HL-60 (cell line): ENCODE measurements around the gene SLC4A3.

Experiments
- DNase-seq, 2 experiments: peaks; one replicate each; pipeline ENCODE4 v3.0.0-alpha.2; 2010 to 2020; ENCODE audit warnings: low read depth in 1 of 2, low spot score in 1 of 2
- H3K27ac ChIP-seq: fragments of 250-450 bp; sonication (Bioruptor Pico); replicated peaks from 2 replicates; pipeline ENCODE4 v1.5.1; 2020; ENCODE audit warnings: mild to moderate bottlenecking, moderate library complexity
- H3K27me3 ChIP-seq: fragments of 250-450 bp; sonication (Bioruptor Pico); 2 replicates; pipeline ENCODE4 v1.5.1; 2021; ENCODE audit warnings: mild to moderate bottlenecking, moderate library complexity; ENCODE audit not compliant: insufficient read depth, poor library complexity, severe bottlenecking
- H3K4me3 ChIP-seq: replicated peaks from 2 replicates; pipeline ENCODE4 v1.5.1; 2011; ENCODE audit warnings: mild to moderate bottlenecking, control low read depth, low read length; ENCODE audit not compliant: insufficient read depth
- GABPA ChIP-seq: IDR thresholded peaks from 2 replicates; pipeline ENCODE4 v1.6.1; 2012; ENCODE audit warnings: low read depth
- POLR2AphosphoS5 ChIP-seq: IDR thresholded peaks from 2 replicates; pipeline ENCODE4 v1.6.1; 2012; ENCODE audit warnings: low read depth
- SPI1 ChIP-seq: IDR thresholded peaks from 2 replicates; pipeline ENCODE4 v1.6.1; 2012; ENCODE audit warnings: low read depth, mild to moderate bottlenecking, borderline replicate concordance
- TF ChIP-seq, protein P1 (sequence below): IDR thresholded peaks from one replicate; pipeline ENCODE4 v1.5.1; 2011; ENCODE audit warnings: low read length, control low read depth, inconsistent platforms; ENCODE audit not compliant: insufficient read depth
- TF ChIP-seq, protein P2 (sequence below): IDR thresholded peaks from 2 replicates; pipeline ENCODE4 v1.6.1; 2012; ENCODE audit warnings: low read depth; ENCODE audit not compliant: insufficient replicate concordance

The SLC4A3 gene

DNA sequence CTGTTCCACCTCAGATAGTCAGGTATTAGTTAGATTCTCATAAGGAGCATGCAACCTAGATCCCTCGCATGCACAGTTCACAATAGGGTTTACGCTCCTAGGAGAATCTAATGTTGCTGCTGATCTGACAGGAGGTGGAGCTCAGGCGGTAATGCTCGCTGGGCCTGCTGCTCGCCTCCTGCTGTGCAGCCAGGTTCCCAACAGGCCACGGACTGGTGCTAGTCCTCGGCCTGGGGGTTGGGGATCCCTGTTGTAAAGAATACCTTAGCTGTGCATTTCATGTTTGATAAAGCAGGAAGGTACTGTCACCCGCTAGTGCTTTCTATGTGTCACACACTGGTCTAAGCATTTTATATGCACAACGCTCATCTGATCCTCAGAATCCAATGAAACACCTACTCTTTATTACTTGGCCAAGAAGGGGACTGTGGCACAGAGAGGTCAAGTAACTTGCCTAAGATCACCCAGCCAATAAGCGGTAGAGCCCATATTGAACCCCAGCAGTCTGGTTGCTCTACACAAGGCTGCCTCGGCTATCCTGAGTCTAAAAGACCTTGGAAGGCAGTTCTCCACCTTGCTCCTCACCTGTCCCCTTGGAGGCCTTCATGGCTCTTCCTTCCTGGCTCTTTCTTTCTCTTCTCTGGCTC lies 35.8 kb downstream of the SLC4A3 start:
- no peak for DNase-seq
- Histone ChIP-seq H3K27me3 (peaks cover 2% of the 10 kb centered on the region), H3K27ac (no peak overlapping the region), H3K4me3 (no peak overlapping the region)
- TF ChIP-seq, protein P1, sequence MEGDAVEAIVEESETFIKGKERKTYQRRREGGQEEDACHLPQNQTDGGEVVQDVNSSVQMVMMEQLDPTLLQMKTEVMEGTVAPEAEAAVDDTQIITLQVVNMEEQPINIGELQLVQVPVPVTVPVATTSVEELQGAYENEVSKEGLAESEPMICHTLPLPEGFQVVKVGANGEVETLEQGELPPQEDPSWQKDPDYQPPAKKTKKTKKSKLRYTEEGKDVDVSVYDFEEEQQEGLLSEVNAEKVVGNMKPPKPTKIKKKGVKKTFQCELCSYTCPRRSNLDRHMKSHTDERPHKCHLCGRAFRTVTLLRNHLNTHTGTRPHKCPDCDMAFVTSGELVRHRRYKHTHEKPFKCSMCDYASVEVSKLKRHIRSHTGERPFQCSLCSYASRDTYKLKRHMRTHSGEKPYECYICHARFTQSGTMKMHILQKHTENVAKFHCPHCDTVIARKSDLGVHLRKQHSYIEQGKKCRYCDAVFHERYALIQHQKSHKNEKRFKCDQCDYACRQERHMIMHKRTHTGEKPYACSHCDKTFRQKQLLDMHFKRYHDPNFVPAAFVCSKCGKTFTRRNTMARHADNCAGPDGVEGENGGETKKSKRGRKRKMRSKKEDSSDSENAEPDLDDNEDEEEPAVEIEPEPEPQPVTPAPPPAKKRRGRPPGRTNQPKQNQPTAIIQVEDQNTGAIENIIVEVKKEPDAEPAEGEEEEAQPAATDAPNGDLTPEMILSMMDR = no peak
- TF ChIP-seq POLR2AphosphoS5 (no peak), SPI1 (no peak), GABPA (no peak)
- TF ChIP-seq, protein P2, sequence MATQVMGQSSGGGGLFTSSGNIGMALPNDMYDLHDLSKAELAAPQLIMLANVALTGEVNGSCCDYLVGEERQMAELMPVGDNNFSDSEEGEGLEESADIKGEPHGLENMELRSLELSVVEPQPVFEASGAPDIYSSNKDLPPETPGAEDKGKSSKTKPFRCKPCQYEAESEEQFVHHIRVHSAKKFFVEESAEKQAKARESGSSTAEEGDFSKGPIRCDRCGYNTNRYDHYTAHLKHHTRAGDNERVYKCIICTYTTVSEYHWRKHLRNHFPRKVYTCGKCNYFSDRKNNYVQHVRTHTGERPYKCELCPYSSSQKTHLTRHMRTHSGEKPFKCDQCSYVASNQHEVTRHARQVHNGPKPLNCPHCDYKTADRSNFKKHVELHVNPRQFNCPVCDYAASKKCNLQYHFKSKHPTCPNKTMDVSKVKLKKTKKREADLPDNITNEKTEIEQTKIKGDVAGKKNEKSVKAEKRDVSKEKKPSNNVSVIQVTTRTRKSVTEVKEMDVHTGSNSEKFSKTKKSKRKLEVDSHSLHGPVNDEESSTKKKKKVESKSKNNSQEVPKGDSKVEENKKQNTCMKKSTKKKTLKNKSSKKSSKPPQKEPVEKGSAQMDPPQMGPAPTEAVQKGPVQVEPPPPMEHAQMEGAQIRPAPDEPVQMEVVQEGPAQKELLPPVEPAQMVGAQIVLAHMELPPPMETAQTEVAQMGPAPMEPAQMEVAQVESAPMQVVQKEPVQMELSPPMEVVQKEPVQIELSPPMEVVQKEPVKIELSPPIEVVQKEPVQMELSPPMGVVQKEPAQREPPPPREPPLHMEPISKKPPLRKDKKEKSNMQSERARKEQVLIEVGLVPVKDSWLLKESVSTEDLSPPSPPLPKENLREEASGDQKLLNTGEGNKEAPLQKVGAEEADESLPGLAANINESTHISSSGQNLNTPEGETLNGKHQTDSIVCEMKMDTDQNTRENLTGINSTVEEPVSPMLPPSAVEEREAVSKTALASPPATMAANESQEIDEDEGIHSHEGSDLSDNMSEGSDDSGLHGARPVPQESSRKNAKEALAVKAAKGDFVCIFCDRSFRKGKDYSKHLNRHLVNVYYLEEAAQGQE = no peak

DNA sequence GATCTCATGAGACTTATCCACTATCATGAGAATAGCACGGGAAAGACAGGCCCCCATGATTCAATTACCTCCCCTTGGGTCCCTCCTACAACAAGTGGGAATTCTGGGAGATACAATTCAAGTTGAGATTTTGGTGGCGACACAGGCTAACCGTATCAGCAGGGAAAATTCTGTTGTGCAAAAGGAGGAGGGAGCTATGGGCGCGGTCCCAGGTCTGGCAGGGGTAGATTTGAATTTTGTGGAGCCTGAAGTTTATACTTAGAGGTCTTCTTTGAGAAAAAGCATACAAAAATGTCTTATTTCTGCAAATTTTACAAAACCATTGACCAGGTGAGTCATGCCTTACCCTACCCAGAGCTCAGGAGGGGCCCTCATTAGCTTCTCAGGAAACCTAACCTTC lies 36.6 kb downstream of the SLC4A3 start:
- TF ChIP-seq POLR2AphosphoS5 (no peak), GABPA (no peak), SPI1 (no peak)
- TF ChIP-seq, protein P2 = no peak
- TF ChIP-seq, protein P1 = no peak
- H3K27me3 ChIP-seq = peaks cover 1% of the 10 kb centered on the region

DNA sequence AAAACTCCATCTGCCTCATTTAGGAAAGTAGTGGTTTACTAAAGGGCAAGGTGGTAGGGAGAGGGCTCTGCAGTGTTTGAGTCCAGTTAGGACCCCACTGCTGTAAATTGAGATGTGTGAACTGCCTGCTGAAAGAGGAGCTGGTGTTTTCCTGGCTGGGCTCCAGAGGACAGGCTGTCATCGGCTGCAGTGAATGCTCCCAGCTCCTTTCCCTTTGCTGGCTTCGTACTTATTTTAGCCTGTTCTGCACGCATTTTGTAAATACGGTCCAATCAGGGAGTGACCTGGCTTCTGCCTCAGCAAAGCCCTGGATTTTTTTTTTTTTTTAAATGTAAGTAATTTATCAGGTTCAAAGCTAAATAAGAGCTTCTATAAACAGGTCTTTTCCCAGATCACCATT lies 37.5 kb downstream of the SLC4A3 start:
- TF ChIP-seq, protein P2 = no peak
- TF ChIP-seq POLR2AphosphoS5 (no peak), GABPA (no peak), SPI1 (no peak)
- TF ChIP-seq, protein P1 = no peak
- Histone ChIP-seq H3K4me3 (no peak overlapping the region), H3K27ac (no peak overlapping the region), H3K27me3 (peaks cover 2% of the 10 kb centered on the region)
- no peak for DNase-seq

More for the DNA sequence above, 36.6 kb downstream of the SLC4A3 start:
- no peak overlapping the region for H3K27ac ChIP-seq
- no peak for DNase-seq
- no peak overlapping the region for H3K4me3 ChIP-seq
